ENCODE results near the gene PLPPR1.

GRCh38 chr9:101038488-101038887, 10.0 kb downstream of the PLPPR1 start:
- no peak for TF ChIP-seq CTCF (conservative IDR thresholded peaks at IDR 0.05 in 1 of 2, IDR thresholded peaks at IDR 0.05 in 1 of 2; ENCODE audit: low read depth in 1 of 2, low read length in 2 of 2)
- no peak for TF ChIP-seq EZH2 (IDR thresholded peaks at IDR 0.05; ENCODE audit: low read length, missing control alignments)
